Epidermal melanocyte (primary cell): Measurements from ENCODE around the gene UPB1.

Experiments used
- DNase-seq: peaks from one replicate; pipeline ENCODE4 v3.0.0; 2011; ENCODE audit warnings: low spot score; ENCODE audit not compliant: insufficient read length

UPB1 gene

GRCh38 chr22:24503843-24504338 is 8.8 kb downstream of the UPB1 start:
- DNase-seq, result no peak

- no peak for DNase-seq
Measured at GRCh38 chr22:24504540-24504939, 9.4 kb downstream of the UPB1 start.

GRCh38 chr22:24504956-24505736 is 10.0 kb downstream of the UPB1 start:
- no peak for DNase-seq

GRCh38 chr22:24506802-24507438 is 11.8 kb downstream of the UPB1 start:
- no peak for DNase-seq

- no peak for DNase-seq
Measured at GRCh38 chr22:24507716-24508115, 12.6 kb downstream of the UPB1 start.

- no peak for DNase-seq
Measured at GRCh38 chr22:24510637-24511625, 15.8 kb downstream of the UPB1 start.

- DNase-seq, result no peak
Measured at GRCh38 chr22:24512043-24512442, 16.9 kb downstream of the UPB1 start.

- no peak for DNase-seq
Measured at GRCh38 chr22:24513378-24514240, 18.5 kb downstream of the UPB1 start.

- DNase-seq, result no peak
Measured at GRCh38 chr22:24514241-24515026, 19.3 kb downstream of the UPB1 start.

- DNase-seq, result no peak
Measured at GRCh38 chr22:24515027-24515338, 19.9 kb downstream of the UPB1 start.

GRCh38 chr22:24516301-24516737 is 21.2 kb downstream of the UPB1 start:
- peak; percentile 40 for DNase-seq

GRCh38 chr22:24517446-24517845 is 22.3 kb downstream of the UPB1 start:
- no peak for DNase-seq

- no peak for DNase-seq
Measured at GRCh38 chr22:24518228-24518627, 23.1 kb downstream of the UPB1 start.

- no peak for DNase-seq
Measured at GRCh38 chr22:24518771-24519485, 23.8 kb downstream of the UPB1 start.

GRCh38 chr22:24519496-24519895 is 24.4 kb downstream of the UPB1 start:
- DNase-seq, result no peak

- DNase-seq, result no peak
Measured at GRCh38 chr22:24521791-24522245, 26.7 kb downstream of the UPB1 start.

GRCh38 chr22:24523873-24524272 is 28.7 kb downstream of the UPB1 start:
- DNase-seq, result no peak

- DNase-seq, result peak; percentile 88
Measured at GRCh38 chr22:24525416-24526037, 30.4 kb downstream of the UPB1 start.

- DNase-seq, result no peak
Measured at GRCh38 chr22:24526191-24526590, 31.1 kb downstream of the UPB1 start.
